GM13976 (cell line): ENCODE data around the gene ATP1A4.

Source experiments
- DNase-seq: peaks from one replicate; pipeline ENCODE4 v3.0.0; 2012; ENCODE audit warnings: low spot score
- CTCF ChIP-seq: IDR thresholded peaks from 2 replicates; pipeline ENCODE4 v1.5.1; 2012; ENCODE audit warnings: borderline replicate concordance, mild to moderate bottlenecking; ENCODE audit not compliant: insufficient read depth; ENCODE audit errors: extremely low read depth, missing control alignments, control extremely low read depth
- in situ Hi-C: fragments of 300-500 bp; cut with MboI; formaldehyde crosslinking; loops from one replicate; pipeline ENCODE4 v1.12.0; 2022; ENCODE audit warnings: low sequenced_read_pairs, mixed read lengths, inconsistent platforms; ENCODE audit not compliant: unreplicated experiment

ATP1A4 gene

GRCh38 chr1:160128636-160129035 is 22.8 kb upstream of the ATP1A4 start:
- TF ChIP-seq CTCF, result no peak
- DNase-seq, result no peak
- in situ Hi-C loops, result no loop called here

DNA sequence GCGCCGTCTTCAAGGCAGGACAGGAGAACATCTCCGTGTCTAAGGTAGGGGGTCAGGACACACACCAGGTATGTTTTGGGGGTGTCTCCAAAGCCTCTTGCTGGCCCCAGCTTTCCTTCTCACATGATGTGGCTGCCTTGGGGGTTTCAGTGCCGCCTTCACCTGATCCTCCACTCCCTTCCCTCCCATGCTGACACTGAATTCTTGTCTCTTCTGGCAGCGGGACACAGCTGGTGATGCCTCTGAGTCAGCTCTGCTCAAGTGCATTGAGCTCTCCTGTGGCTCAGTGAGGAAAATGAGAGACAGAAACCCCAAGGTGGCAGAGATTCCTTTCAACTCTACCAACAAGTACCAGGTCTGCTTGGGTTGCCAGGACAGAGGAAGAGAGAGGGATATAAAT is 22.4 kb upstream of the ATP1A4 start:
- no peak for DNase-seq
- in situ Hi-C loops, result no loop called here
- no peak for TF ChIP-seq CTCF

DNA sequence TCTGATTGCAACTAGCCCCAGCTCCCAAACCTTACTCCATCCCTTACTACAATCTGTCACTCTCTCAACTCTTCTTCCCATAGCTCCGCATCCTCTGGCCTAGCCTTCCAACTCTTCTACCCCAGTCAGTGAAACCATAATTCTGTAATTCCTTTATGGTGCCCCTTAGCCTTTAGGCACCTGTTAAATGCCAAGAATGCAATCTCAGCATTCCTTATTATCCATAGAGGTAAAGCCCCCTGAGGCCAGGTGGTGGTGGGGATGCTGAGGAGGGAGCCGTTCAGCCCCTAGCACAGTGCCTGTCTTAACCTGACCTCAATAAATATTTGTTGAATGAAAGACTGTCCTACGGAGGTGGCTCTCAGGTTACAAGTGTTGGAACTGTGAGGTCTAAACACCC is 21.8 kb upstream of the ATP1A4 start:
- TF ChIP-seq CTCF, result no peak
- in situ Hi-C loops, result no loop called here
- DNase-seq, result no peak

DNA sequence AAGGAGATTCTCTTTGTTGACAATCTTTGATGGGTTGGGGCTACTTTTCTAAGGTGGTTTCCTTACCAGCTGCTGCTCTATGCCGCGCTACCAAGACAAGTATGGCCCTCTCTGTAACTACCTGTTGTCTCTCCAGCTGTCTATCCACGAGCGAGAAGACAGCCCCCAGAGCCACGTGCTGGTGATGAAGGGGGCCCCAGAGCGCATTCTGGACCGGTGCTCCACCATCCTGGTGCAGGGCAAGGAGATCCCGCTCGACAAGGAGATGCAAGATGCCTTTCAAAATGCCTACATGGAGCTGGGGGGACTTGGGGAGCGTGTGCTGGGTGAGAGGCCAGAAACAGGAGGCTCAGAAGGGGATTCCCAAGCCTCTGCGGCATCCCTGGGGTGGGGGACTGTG is 21.4 kb upstream of the ATP1A4 start:
- in situ Hi-C loops, result no loop called here
- no peak for DNase-seq
- no peak for TF ChIP-seq CTCF

- DNase-seq, result no peak
- no peak for TF ChIP-seq CTCF
- in situ Hi-C loops, result no loop called here
Measured at GRCh38 chr1:160130486-160130885, 20.9 kb upstream of the ATP1A4 start.

- TF ChIP-seq CTCF, result no peak
- in situ Hi-C loops, result no loop called here
- DNase-seq, result no peak
Measured at GRCh38 chr1:160130939-160131338, 20.5 kb upstream of the ATP1A4 start.

- no peak for DNase-seq
- in situ Hi-C loops, result no loop called here
- no peak for TF ChIP-seq CTCF
Measured at GRCh38 chr1:160131803-160132565, 19.4 kb upstream of the ATP1A4 start.
